D721Med (cell line): ENCODE data around the gene RASIP1.
"Not testable (repeated sequence)": the region's sequence is repeated elsewhere in the genome, so short reads cannot be mapped to it uniquely, and the experiment has no call there.

Experiments used
- DNase-seq: peaks from one replicate; pipeline ENCODE4 v3.0.0; 2011; ENCODE audit warnings: low spot score; ENCODE audit not compliant: insufficient read length
- FAIRE-seq: peaks from 2 replicates; lab custom pipeline; 2011; peaks lifted over from hg19 to GRCh38; lab: Jason Lieb, UNC
- TF ChIP-seq, protein P1 (sequence below): IDR thresholded peaks from 2 replicates; pipeline ENCODE4 v1.5.1; 2012; ENCODE audit warnings: mild to moderate bottlenecking, control low read depth; ENCODE audit not compliant: insufficient read depth; ENCODE audit errors: missing control alignments

Gene RASIP1

DNA sequence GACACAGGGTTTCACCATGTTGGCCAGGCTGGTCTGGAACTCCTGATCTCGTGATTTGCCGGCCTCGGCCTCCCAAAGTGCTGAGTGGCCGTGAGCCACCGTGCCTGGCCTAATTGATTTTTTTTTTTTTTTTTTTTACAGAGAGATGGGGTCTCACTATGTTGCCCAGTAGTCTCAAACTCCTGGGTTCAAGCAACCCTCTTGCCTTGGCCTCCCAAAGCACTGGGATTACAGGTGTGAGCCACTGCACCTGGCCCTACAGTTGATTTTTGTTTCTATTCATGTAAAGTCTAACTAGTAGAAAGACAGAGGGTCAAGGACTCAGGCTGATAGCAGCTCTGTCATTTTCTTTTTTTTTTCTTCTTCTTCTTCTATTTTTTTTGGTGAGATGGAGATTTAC lies 36.7 kb upstream of the RASIP1 start:
- no peak for FAIRE-seq
- no peak for DNase-seq
- TF ChIP-seq, protein P1, sequence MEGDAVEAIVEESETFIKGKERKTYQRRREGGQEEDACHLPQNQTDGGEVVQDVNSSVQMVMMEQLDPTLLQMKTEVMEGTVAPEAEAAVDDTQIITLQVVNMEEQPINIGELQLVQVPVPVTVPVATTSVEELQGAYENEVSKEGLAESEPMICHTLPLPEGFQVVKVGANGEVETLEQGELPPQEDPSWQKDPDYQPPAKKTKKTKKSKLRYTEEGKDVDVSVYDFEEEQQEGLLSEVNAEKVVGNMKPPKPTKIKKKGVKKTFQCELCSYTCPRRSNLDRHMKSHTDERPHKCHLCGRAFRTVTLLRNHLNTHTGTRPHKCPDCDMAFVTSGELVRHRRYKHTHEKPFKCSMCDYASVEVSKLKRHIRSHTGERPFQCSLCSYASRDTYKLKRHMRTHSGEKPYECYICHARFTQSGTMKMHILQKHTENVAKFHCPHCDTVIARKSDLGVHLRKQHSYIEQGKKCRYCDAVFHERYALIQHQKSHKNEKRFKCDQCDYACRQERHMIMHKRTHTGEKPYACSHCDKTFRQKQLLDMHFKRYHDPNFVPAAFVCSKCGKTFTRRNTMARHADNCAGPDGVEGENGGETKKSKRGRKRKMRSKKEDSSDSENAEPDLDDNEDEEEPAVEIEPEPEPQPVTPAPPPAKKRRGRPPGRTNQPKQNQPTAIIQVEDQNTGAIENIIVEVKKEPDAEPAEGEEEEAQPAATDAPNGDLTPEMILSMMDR: no peak

DNA sequence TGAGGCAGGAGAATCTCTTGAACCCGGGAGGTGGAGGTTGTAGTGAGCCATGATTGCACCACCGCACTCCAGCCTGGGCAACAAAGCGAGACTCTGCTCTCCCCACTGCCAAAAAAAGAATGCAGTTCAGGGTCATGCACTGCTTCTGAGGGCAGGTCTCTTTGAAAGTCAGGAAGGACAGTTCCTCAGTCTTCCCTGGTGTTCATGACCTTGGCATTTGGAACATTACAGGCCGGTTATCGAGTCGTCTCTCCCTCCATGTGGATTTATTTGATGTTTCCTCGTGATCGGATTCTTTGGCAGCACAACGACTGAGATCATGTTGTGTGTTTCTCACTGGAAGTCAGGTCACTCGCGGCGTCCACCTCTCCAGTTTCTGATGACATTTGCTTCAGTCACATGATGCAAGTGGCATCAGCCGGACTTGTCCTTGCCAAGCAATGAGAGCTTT lies 32.1 kb upstream of the RASIP1 start:
- TF ChIP-seq, protein P1: no peak
- FAIRE-seq (no peak), DNase-seq (no peak)

DNA sequence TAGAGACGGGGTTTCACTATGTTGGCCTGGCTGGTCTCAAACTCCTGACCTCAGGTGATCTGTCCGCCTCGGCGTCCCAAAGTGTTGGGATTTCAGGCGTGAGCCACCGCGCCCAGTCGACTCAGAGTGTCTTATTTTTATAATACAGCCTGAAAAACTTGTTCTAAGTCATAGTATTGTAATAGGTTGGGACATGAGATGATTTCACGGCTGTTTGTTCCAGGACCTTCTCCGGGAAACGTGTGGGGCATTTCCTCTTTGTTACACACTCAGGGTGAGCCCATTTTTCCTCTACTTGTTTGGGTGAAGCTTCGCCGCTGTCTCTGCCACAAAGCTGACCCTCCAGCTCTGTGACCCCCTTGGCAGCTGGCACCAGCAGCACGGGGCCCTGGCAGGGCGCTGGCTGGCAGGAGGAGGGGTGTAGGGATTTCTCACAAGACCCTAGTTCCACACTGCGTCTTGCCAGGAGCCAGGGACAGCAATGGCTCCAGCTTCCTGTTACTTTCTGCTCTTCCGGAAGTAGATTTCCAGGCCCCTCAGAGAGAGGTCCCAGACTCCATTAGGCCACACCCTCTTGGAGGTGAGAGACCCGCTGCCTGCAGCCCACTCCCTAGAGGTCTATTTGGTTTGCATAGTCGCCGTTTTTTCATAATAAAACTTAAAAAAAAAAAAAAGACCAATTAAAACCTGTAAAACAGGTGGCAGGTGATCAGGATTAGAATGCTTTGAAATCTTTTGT lies 30.5 kb upstream of the RASIP1 start:
- DNase-seq: no peak
- no peak for FAIRE-seq
- TF ChIP-seq, protein P1: no peak

DNA sequence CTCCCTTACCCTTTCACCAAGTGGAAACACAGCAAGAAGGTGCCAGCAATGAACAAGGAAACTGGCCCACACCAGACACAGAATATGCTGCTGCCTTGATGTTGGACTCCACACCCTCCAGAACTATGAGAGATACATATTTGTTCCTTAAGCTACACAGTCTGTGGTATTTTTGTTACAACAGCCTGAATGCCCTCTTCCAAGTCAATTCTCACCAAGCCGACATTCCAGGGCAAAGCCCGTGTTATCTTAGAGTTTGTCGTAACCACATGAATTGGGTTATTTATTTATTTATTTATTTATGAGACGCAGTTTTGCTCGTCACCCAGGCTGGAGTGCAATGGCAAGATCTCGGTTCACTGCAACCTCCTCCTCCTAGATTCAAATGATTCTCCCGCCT lies 29.9 kb upstream of the RASIP1 start:
- FAIRE-seq (no peak), DNase-seq (no peak)
- TF ChIP-seq, protein P1: no peak

DNA sequence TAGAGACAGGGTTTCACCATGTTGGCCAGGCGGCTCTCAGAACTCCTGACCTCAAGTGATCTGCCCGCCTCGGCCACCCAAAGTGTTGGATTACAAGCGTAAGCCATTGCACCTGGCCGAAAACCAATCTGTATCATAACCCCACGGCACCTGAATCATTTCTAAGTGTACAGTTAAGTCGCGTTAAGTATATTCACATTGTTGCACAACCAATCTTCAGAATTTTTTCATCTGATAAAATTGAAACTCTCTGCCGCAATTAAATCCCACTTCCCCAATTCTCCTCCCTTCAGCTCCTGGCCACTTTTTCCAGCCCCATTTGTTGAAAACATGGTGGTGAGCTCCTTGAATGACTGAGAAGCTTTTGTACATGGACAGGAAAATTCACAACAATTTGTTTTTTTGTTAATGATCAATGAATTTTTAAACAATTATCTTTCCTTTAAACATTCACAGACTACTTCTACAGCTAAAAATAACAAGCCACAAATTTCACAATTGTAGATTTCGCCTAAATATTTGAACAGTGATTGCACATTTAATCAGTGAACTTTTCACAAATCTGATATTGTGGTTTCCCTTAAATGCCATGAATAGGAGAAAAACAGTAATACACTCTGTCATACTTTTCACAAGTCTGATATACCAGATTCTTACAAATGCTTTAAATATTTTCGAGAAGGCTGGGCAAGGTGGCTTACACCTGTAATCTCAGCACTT lies 28.7 kb upstream of the RASIP1 start:
- TF ChIP-seq, protein P1: no peak
- no peak for DNase-seq
- FAIRE-seq: no peak

DNA sequence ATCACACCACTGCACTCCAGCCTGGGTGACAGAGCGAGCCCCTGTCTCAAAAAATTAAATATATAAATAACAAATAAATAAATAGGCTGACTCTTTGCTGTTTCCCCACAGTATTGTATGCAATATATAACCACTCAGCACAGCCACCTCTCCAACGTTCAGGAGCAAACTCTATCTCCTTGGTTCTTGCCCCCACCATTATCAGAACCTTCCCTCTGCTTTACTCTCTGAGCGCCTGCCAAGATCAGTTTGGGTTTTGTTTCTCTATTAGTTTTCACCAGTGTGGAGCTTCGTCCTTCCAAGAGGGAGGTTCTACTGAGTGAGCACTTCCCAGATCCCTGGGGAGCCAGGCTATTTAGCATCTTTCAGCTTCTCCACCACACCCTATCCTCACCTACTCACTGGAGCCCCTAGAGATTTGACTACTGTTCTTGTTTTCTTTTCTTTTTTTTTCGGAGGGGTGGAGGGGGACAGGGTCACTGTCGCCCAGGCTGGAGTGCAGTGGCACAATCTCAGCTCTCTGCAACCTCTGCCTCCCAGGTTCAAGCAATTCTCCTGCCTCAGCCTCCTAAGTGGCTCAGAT lies 27.9 kb upstream of the RASIP1 start:
- FAIRE-seq, DNase-seq: not testable (repeated sequence)

DNA sequence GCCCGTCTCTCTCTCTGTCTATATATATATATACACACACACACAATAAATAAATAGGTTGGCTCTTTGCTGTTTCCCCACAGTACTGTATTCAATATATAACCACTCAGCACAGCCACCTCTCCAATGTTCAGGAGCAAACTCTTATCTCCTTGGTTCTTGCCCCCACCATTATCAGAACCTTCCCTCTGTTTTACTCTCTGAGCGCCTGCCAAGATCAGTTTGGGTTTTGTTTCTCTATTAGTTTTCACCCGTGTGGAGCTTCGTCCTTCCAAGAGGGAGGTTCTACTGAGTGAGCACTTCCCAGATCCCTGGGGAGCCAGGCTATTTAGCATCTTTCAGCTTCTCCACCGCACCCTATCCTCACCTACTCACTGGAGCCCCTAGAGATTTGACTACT lies 25.4 kb upstream of the RASIP1 start:
- DNase-seq, FAIRE-seq: not testable (repeated sequence)
